Gastroesophageal sphincter (tissue), 3 donors: ENCODE data around the gene GSPT1.
"Not testable (repeated sequence)": the region's sequence is repeated elsewhere in the genome, so short reads cannot be mapped to it uniquely, and the experiment has no call there.

Source experiments
- EP300 ChIP-seq: sonication (generic); formaldehyde crosslinking; IDR thresholded peaks from one replicate; pipeline ENCODE4 v1.6.1; 2017; ENCODE audit warnings: antibody characterized with exemption, mild to moderate bottlenecking
- POLR2A ChIP-seq, 2 donors: fragments of 450-650 bp; IDR thresholded peaks; one replicate each; pipeline ENCODE4 v1.6.1; 2017; ENCODE audit warnings: antibody characterized with exemption in 2 of 2, mild to moderate bottlenecking in 2 of 2, moderate library complexity in 1 of 2
- POLR2AphosphoS5 ChIP-seq: sonication (generic); formaldehyde crosslinking; IDR thresholded peaks from one replicate; pipeline ENCODE4 v1.6.1; 2017; ENCODE audit warnings: antibody characterized with exemption
- TF ChIP-seq, protein P1 (sequence below), 4 experiments: fragments of 200-600 bp in 2 of 4; fragments of 450-650 bp in 2 of 4; sonication (generic) in 1 of 4; IDR thresholded peaks; one replicate each; pipeline ENCODE4 v1.5.1; 2017 to 2019; ENCODE audit warnings: antibody characterized with exemption in 4 of 4, mild to moderate bottlenecking in 2 of 4, moderate library complexity in 2 of 4

GRCh38 chr16:11924046-11924445 lies 8.3 kb upstream of the GSPT1 start:
- TF ChIP-seq, protein P1, sequence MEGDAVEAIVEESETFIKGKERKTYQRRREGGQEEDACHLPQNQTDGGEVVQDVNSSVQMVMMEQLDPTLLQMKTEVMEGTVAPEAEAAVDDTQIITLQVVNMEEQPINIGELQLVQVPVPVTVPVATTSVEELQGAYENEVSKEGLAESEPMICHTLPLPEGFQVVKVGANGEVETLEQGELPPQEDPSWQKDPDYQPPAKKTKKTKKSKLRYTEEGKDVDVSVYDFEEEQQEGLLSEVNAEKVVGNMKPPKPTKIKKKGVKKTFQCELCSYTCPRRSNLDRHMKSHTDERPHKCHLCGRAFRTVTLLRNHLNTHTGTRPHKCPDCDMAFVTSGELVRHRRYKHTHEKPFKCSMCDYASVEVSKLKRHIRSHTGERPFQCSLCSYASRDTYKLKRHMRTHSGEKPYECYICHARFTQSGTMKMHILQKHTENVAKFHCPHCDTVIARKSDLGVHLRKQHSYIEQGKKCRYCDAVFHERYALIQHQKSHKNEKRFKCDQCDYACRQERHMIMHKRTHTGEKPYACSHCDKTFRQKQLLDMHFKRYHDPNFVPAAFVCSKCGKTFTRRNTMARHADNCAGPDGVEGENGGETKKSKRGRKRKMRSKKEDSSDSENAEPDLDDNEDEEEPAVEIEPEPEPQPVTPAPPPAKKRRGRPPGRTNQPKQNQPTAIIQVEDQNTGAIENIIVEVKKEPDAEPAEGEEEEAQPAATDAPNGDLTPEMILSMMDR (IDR thresholded peaks at IDR 0.05): not testable (repeated sequence)
- TF ChIP-seq EP300; POLR2A (IDR thresholded peaks at IDR 0.05); POLR2AphosphoS5: not testable (repeated sequence)
